K562 (cell line): Measurements from ENCODE around the gene KIT. TPM values are rescaled to one million over a fixed set of nuclear protein-coding genes. Genes with fewer than 3 reads are reported as not detected.
A peak's percentile ranks its signal among the peaks of the same experiment; 100 is the strongest.

ENCODE experiments used
- CREB3L1 ChIP-seq: fragments of 450-650 bp; IDR thresholded peaks from 2 replicates; pipeline ENCODE4 v1.6.1; 2014; ENCODE audit warnings: low read depth, mild to moderate bottlenecking, moderate library complexity, borderline replicate concordance
- CXXC5 ChIP-seq: fragments of 250-450 bp; sonication (Bioruptor Pico); IDR thresholded peaks from 2 replicates; pipeline ENCODE4 v1.8.0; 2022; ENCODE audit warnings: inconsistent platforms, mild to moderate bottlenecking, moderate library complexity
- ETV1 ChIP-seq: fragments of 450-650 bp; conservative IDR thresholded peaks from 2 replicates; pipeline ENCODE4 v1.6.1; 2016; ENCODE audit warnings: missing genetic modification characterization, control low read depth, low read depth, missing compliant biosample characterization
- ETV5 ChIP-seq: sonication (generic); formaldehyde crosslinking; IDR thresholded peaks from 2 replicates; pipeline ENCODE4 v1.4.0; 2020; ENCODE audit warnings: low read depth, mild to moderate bottlenecking, missing genetic modification reagents
- FOXA1 ChIP-seq: fragments of 450-650 bp; IDR thresholded peaks from 2 replicates; pipeline ENCODE4 v1.6.1; 2016; ENCODE audit warnings: mild to moderate bottlenecking, borderline replicate concordance
- FUS ChIP-seq: fragments of 200-400 bp; formaldehyde crosslinking; optimal IDR thresholded peaks from 2 replicates; pipeline ENCODE3; 2017; ENCODE audit warnings: low read depth, low read length
- KDM2B ChIP-seq: fragments of 250-450 bp; sonication (Bioruptor Pico); IDR thresholded peaks from 2 replicates; pipeline ENCODE4 v1.8.0; 2021; ENCODE audit warnings: mild to moderate bottlenecking, moderate library complexity
- NCOA4 ChIP-seq: fragments of 450-650 bp; IDR thresholded peaks from 2 replicates; pipeline ENCODE4 v1.6.1; 2018; ENCODE audit warnings: mild to moderate bottlenecking; ENCODE audit not compliant: partially characterized antibody
- NFE2L1 ChIP-seq: fragments of 450-650 bp; IDR thresholded peaks from 2 replicates; pipeline ENCODE4 v1.6.1; 2016; ENCODE audit warnings: missing genetic modification characterization, low read depth, mild to moderate bottlenecking, missing compliant biosample characterization, moderate library complexity, borderline replicate concordance
- STAT5B ChIP-seq: fragments of 250-450 bp; sonication (Bioruptor Pico); IDR thresholded peaks from 2 replicates; pipeline ENCODE4 v1.8.0; 2021; ENCODE audit warnings: mild to moderate bottlenecking, inconsistent platforms
- TOE1 ChIP-seq, 2 experiments: fragments of 450-650 bp in 1 of 2; sonication (generic) in 1 of 2; formaldehyde crosslinking in 1 of 2; IDR thresholded peaks; 2 replicates each; pipeline versions ENCODE4 v1.7.1 to v1.8.0; 2016 to 2022; ENCODE audit warnings: borderline replicate concordance in 2 of 2, mild to moderate bottlenecking in 2 of 2, antibody characterized with exemption in 1 of 2, inconsistent platforms in 1 of 2, low read depth in 1 of 2, missing genetic modification reagents in 1 of 2, moderate library complexity in 1 of 2
- TRIM28 ChIP-seq: fragments of 450-650 bp; IDR thresholded peaks from 2 replicates; pipeline ENCODE4 v1.6.1; 2017
- ZNF57 ChIP-seq: fragments of 450-650 bp; formaldehyde crosslinking; IDR thresholded peaks from 2 replicates; pipeline ENCODE4 v1.4.0; 2020; ENCODE audit warnings: mild to moderate bottlenecking, moderate library complexity
- ZNF584 ChIP-seq: fragments of 200-800 bp; sonication (Bioruptor generic); IDR thresholded peaks from 2 replicates; pipeline ENCODE4 v1.6.1; 2016; ENCODE audit warnings: low read depth, mild to moderate bottlenecking, missing genetic modification characterization, missing compliant biosample characterization
- polyA plus RNA-seq, 8 experiments: library from polyadenylated mRNA; depleted of rRNA in 4 of 8; stranded (reverse) in 5 of 8; unstranded in 3 of 8; fragments of >200 nt; fragmentation: Nextera tagmentation in 2 of 8; fragmentation: Illumina TruSeq in 1 of 8; extraction: Ambion mirVana in 2 of 8; extraction: Trizol in 1 of 8; gene quantifications; 2 replicates each; pipeline versions ENCODE4 v1.2.1 to v1.2.3, GENCODE V29; 2011 to 2014; ENCODE audit warnings: inconsistent platforms in 1 of 8, missing spikeins in 1 of 8
- total RNA-seq, 7 experiments: library from RNA; depleted of rRNA in 6 of 7; stranded (reverse); fragments of >200 nt in 6 of 7; fragmentation: Illumina TruSeq in 2 of 7; extraction: Trizol in 2 of 7; gene quantifications; 2 replicates each; pipeline versions ENCODE4 v1.2.1 to v1.2.3, GENCODE V29; 2011 to 2021; ENCODE audit warnings: low replicate concordance in 1 of 7
- TF ChIP-seq, protein P1 (sequence below): fragments of 250-450 bp; sonication (Bioruptor Pico); IDR thresholded peaks from 2 replicates; pipeline ENCODE4 v1.4.0; 2020; ENCODE audit warnings: mild to moderate bottlenecking
- TF ChIP-seq, protein P2 (sequence below): fragments of 450-650 bp; IDR thresholded peaks from 2 replicates; pipeline ENCODE4 v1.6.1; 2018; ENCODE audit not compliant: partially characterized antibody
- TF ChIP-seq, protein P3 (sequence below): fragments of 250-450 bp; sonication (Bioruptor Pico); IDR thresholded peaks from 2 replicates; pipeline ENCODE4 v1.5.0; 2020; ENCODE audit warnings: mild to moderate bottlenecking

Gene KIT
- total and polyA plus RNA-seq, 9 of the 15 experiments (the other 6 are each of a cell fraction or from before 2014, with no cell fraction given): 0.27 to 5.6 (median 0.57) TPM

DNA sequence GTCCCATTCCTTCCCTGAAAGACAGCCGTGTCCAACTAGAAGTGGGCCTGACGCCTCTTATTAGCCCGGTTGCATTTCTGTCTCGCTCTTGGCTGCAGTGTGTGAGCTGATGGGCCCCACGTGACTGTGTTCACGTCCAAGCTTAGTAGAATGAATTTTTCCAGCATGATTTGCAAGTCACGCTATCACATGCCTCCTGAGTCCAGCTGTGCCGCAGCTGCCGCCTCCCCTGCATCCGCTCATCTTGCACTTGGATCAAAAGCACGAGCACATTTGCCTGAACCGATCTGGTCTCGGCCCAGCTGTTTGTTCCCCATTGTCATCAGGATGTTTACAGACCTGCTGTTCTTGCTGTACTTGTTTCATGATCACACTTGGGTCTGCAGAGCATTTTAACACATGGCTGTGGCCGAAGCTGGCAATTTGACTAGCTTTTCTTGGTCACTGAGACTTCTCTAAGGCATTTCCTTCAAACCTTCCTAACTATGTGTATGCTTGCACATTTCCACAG lies 126.5 kb downstream of the KIT start (continued):
- TF ChIP-seq FUS (no peak), TOE1 (IDR thresholded peaks at IDR 0.05; ENCODE audit: borderline replicate concordance) (peak; percentile 66; the same call in 1 of the 2 replicates), TOE1 (CRISPR knock-in tag; IDR thresholded peaks at IDR 0.05; ENCODE audit: borderline replicate concordance, low read depth) (no peak), NFE2L1 (0 out of 2 replicates have a peak, but pooled peaks have one; percentile 11), CXXC5 (CRISPR knock-in tag) (peak; percentile 57), FOXA1 (no peak), TRIM28 (no peak), NCOA4 (no peak), ZNF57 (CRISPR knock-in tag) (no peak), CREB3L1 (no peak), ZNF584 (CRISPR knock-in tag) (0 out of 2 replicates have a peak, but pooled peaks have one; percentile 43), STAT5B (CRISPR knock-in tag) (no peak), KDM2B (CRISPR knock-in tag) (no peak), ETV1 (no peak), ETV5 (CRISPR knock-in tag) (no peak)
- TF ChIP-seq, protein P1, sequence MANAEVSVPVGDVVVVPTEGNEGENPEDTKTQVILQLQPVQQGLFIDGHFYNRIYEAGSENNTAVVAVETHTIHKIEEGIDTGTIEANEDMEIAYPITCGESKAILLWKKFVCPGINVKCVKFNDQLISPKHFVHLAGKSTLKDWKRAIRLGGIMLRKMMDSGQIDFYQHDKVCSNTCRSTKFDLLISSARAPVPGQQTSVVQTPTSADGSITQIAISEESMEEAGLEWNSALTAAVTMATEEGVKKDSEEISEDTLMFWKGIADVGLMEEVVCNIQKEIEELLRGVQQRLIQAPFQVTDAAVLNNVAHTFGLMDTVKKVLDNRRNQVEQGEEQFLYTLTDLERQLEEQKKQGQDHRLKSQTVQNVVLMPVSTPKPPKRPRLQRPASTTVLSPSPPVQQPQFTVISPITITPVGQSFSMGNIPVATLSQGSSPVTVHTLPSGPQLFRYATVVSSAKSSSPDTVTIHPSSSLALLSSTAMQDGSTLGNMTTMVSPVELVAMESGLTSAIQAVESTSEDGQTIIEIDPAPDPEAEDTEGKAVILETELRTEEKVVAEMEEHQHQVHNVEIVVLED (CRISPR knock-in tag): no peak
- TF ChIP-seq, protein P2, sequence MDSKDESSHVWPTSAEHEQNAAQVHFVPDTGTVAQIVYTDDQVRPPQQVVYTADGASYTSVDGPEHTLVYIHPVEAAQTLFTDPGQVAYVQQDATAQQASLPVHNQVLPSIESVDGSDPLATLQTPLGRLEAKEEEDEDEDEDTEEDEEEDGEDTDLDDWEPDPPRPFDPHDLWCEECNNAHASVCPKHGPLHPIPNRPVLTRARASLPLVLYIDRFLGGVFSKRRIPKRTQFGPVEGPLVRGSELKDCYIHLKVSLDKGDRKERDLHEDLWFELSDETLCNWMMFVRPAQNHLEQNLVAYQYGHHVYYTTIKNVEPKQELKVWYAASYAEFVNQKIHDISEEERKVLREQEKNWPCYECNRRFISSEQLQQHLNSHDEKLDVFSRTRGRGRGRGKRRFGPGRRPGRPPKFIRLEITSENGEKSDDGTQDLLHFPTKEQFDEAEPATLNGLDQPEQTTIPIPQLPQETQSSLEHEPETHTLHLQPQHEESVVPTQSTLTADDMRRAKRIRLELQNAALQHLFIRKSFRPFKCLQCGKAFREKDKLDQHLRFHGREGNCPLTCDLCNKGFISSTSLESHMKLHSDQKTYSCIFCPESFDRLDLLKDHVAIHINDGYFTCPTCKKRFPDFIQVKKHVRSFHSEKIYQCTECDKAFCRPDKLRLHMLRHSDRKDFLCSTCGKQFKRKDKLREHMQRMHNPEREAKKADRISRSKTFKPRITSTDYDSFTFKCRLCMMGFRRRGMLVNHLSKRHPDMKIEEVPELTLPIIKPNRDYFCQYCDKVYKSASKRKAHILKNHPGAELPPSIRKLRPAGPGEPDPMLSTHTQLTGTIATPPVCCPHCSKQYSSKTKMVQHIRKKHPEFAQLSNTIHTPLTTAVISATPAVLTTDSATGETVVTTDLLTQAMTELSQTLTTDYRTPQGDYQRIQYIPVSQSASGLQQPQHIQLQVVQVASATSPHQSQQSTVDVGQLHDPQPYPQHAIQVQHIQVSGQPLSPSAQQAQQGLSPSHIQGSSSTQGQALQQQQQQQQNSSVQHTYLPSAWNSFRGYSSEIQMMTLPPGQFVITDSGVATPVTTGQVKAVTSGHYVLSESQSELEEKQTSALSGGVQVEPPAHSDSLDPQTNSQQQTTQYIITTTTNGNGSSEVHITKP: no peak
- TF ChIP-seq, protein P3, sequence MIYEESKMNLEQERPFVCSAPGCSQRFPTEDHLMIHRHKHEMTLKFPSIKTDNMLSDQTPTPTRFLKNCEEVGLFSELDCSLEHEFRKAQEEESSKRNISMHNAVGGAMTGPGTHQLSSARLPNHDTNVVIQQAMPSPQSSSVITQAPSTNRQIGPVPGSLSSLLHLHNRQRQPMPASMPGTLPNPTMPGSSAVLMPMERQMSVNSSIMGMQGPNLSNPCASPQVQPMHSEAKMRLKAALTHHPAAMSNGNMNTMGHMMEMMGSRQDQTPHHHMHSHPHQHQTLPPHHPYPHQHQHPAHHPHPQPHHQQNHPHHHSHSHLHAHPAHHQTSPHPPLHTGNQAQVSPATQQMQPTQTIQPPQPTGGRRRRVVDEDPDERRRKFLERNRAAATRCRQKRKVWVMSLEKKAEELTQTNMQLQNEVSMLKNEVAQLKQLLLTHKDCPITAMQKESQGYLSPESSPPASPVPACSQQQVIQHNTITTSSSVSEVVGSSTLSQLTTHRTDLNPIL: no peak
